Right atrium auricular region (tissue), 2 donors: ENCODE results near the gene CACNA1B. TPM values are rescaled to one million over a fixed set of nuclear protein-coding genes. Genes with fewer than 3 reads are reported as not detected.

Source experiments
- DNase-seq: peaks from one replicate; pipeline ENCODE4 v3.0.0-alpha.2; 2019; ENCODE audit warnings: low spot score
- H3K27ac ChIP-seq, 2 donors: fragments of 200-600 bp; sonication (generic); 1 replicate in 1 of 2; 2 replicates in 1 of 2; pipeline ENCODE4 v1.5.1; 2016 to 2019
- H3K27me3 ChIP-seq, 2 donors: fragments of 200-600 bp; sonication (generic); one replicate each; pipeline versions ENCODE4 v1.5.1 to v1.6.0; 2017 to 2019
- H3K36me3 ChIP-seq: fragments of 200-600 bp; sonication (generic); one replicate; pipeline ENCODE4 v1.5.1; 2016
- H3K4me1 ChIP-seq, 2 donors: fragments of 200-600 bp; sonication (generic); one replicate each; pipeline versions ENCODE4 v1.5.1 to v1.6.0; 2017 to 2019
- H3K4me3 ChIP-seq, 2 donors: fragments of 200-600 bp; sonication (generic); 1 replicate in 1 of 2; 2 replicates in 1 of 2; pipeline ENCODE4 v1.5.1; 2017 to 2019; ENCODE audit warnings: mild to moderate bottlenecking in 1 of 2, moderate library complexity in 1 of 2
- H3K9me3 ChIP-seq, 2 donors: fragments of 200-600 bp; sonication (generic); one replicate each; pipeline ENCODE4 v1.5.1; 2019
- total RNA-seq, 2 donors: library from RNA; depleted of rRNA; stranded (reverse); fragments of >200 nt; gene quantifications; one replicate each; pipeline ENCODE4 v1.1.0, GENCODE V29; 2016
- TF ChIP-seq, protein P1 (sequence below), 2 donors: fragments of 200-600 bp; sonication (generic); IDR thresholded peaks; one replicate each; pipeline ENCODE4 v1.5.1; 2019; ENCODE audit warnings: antibody characterized with exemption in 2 of 2

CACNA1B gene
- total RNA-seq, 2 donors from 2014 or later: 0.04 to 0.41 TPM

DNA sequence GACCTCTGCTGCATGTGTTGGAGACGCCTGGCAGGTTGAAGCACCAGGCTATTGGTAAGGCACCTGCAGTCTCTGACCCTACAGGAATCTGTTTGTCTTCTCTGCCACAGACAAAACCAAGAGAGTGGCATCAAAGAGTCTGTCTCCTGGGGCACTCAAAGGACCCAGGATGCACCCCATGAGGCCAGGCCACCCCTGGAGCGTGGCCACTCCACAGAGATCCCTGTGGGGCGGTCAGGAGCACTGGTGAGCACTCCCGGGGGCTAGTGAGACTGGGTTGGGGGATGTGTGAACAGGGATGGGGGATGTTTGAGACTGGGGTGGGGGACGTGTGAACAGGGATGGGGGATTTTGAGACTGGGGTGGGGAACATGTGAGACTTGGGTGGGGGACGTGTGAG, 240.3 kb downstream of the CACNA1B start:
- TF ChIP-seq, protein P1, sequence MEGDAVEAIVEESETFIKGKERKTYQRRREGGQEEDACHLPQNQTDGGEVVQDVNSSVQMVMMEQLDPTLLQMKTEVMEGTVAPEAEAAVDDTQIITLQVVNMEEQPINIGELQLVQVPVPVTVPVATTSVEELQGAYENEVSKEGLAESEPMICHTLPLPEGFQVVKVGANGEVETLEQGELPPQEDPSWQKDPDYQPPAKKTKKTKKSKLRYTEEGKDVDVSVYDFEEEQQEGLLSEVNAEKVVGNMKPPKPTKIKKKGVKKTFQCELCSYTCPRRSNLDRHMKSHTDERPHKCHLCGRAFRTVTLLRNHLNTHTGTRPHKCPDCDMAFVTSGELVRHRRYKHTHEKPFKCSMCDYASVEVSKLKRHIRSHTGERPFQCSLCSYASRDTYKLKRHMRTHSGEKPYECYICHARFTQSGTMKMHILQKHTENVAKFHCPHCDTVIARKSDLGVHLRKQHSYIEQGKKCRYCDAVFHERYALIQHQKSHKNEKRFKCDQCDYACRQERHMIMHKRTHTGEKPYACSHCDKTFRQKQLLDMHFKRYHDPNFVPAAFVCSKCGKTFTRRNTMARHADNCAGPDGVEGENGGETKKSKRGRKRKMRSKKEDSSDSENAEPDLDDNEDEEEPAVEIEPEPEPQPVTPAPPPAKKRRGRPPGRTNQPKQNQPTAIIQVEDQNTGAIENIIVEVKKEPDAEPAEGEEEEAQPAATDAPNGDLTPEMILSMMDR (IDR thresholded peaks at IDR 0.05): no peak
- H3K36me3 ChIP-seq: no peaks in the 10 kb centered on the region
- H3K4me3 ChIP-seq: no peak overlapping the region
- no peaks in the 10 kb centered on the region for H3K4me1 ChIP-seq
- H3K27ac ChIP-seq: no peak overlapping the region
- no peaks in the 10 kb centered on the region for H3K27me3 ChIP-seq
- DNase-seq: no peak
- no peaks in the 10 kb centered on the region for H3K9me3 ChIP-seq

DNA sequence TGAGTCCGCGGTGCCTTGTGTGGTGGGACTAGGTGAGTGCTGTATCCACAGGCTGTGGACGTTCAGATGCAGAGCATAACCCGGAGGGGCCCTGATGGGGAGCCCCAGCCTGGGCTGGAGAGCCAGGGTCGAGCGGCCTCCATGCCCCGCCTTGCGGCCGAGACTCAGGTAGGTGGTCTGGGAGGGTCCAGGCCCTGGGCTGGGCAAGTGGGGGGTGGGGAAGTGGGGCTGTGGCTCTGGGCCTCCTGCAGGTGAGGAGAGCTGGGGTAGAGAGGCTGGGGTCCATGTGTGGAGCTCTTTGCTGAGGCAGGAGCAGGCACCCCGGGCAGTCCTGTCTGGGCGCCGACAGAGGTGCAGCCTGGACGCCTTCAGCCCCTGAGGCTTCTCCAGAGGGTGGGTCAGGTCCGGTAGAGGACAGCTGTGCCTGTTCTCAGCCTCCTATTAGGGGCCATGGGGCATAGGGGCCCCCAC, 241.1 kb downstream of the CACNA1B start:
- TF ChIP-seq, protein P1 (IDR thresholded peaks at IDR 0.05): no peak
- no peaks in the 10 kb centered on the region for H3K36me3 ChIP-seq
- no peak overlapping the region for H3K27ac ChIP-seq
- no peak for DNase-seq
- H3K4me3 ChIP-seq: no peak overlapping the region
- no peaks in the 10 kb centered on the region for H3K4me1 ChIP-seq
- no peaks in the 10 kb centered on the region for H3K9me3 ChIP-seq
- no peaks in the 10 kb centered on the region for H3K27me3 ChIP-seq

DNA sequence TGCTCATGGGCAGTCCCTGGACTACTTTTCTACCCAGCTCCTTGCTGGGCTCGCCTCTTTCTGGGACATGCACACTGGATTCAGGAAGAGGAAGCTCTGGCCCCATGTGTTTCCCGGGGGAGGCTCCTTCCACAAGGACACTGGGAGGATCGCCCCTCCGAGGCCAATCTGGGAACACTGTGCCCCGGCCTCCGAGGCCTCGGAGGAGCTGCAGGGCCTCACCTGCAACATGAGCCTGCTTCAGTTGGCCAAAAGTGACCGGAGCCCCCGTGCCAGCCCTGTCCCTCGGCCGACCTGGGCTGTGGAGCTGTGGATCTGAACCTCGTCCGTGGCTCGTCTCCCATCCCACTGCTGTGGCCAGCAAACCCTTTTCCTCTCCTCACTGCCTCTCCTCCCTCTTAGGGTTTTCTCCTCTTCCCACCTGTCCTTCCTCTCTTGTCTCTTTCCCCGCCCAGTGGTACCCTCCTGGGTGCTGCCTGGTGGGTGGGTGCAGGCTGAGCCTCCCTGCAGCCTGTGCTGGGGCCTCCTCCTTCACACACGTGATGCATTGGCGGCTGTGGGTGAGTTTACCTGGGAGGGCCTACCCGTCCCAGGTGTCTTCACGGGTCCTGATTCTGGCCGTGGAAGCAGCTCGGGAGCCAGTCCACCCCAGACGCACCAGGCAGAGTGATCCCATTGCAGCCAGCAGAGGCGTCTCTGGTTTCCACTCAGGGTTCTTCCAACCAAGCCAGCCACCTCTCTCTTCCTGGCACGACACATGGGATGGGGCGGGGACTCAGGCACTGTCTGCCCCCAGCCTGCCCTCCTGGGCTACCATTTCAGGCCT, 241.8 kb downstream of the CACNA1B start:
- Histone ChIP-seq H3K9me3 (no peaks in the 10 kb centered on the region), H3K27ac (no peak overlapping the region), H3K27me3 (no peaks in the 10 kb centered on the region), H3K36me3 (no peaks in the 10 kb centered on the region), H3K4me1 (no peaks in the 10 kb centered on the region), H3K4me3 (no peak overlapping the region)
- TF ChIP-seq, protein P1 (IDR thresholded peaks at IDR 0.05): no peak
- DNase-seq: no peak

DNA sequence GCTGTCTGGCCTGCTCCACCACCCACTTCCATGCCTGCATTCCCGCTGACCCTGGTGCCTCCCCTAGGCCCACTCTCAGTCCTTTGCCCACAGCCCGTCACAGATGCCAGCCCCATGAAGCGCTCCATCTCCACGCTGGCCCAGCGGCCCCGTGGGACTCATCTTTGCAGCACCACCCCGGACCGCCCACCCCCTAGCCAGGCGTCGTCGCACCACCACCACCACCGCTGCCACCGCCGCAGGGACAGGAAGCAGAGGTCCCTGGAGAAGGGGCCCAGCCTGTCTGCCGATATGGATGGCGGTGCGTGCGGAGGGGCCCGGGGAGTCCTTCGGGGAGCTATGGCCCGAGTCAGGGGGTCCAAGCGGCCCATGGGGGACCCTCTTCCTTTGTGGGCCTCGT, 242.5 kb downstream of the CACNA1B start:
- no peak overlapping the region for H3K27ac ChIP-seq
- H3K27me3 ChIP-seq: no peaks in the 10 kb centered on the region
- TF ChIP-seq, protein P1 (IDR thresholded peaks at IDR 0.05): no peak
- H3K4me3 ChIP-seq: no peak overlapping the region
- H3K36me3 ChIP-seq: no peaks in the 10 kb centered on the region
- DNase-seq: no peak
- H3K9me3 ChIP-seq: no peaks in the 10 kb centered on the region
- no peaks in the 10 kb centered on the region for H3K4me1 ChIP-seq

DNA sequence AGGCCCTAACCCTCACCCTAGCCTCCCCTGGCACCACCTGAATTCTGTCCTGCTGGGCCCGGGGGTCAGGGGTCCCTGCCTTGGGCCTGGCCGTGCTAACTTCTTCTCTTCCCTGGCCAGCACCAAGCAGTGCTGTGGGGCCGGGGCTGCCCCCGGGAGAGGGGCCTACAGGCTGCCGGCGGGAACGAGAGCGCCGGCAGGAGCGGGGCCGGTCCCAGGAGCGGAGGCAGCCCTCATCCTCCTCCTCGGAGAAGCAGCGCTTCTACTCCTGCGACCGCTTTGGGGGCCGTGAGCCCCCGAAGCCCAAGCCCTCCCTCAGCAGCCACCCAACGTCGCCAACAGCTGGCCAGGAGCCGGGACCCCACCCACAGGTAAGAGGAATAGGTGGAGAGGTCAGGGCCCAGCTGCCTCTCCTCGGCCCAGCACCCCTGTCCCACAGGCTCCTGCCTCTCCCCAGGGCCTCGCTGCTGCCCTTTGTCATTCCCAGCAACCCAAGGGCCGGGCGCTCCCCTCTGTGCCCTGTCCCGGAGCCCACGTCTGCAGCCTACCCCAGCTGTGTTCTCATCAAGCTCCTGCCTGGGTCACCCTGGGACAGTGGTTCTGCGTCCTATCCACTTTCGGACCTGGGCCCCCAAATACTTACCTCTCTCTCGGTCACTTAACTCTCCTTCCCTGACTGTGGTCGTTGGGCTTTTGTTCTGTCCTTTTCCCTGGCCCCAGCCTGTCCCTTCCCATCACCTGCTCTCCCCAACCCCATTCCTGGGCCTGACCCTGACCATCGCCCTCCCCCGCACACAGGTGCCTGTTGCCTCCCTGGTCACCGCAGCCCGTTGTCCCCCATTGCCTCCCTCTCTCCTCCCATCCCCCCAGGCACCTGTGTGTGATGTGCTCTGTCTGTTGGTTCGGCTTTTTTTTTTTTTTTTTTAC, 243.2 kb downstream of the CACNA1B start:
- Histone ChIP-seq H3K36me3 (no peaks in the 10 kb centered on the region), H3K4me3 (no peak overlapping the region), H3K4me1 (no peaks in the 10 kb centered on the region), H3K27me3 (no peaks in the 10 kb centered on the region), H3K9me3 (no peaks in the 10 kb centered on the region), H3K27ac (no peak overlapping the region)
- TF ChIP-seq, protein P1 (IDR thresholded peaks at IDR 0.05): no peak
- no peak for DNase-seq
